Stimulated activated CD8-positive, alpha-beta memory T cell treated with anti-CD3 and anti-CD28 coated beads, Interleukin-4, amount 100 ng/mL, for 4 hours (primary cell): ENCODE data around the gene LRRC10B.

Source experiments
- DNase-seq, 2 donors: peaks; one replicate each; pipeline ENCODE4 v3.0.0-alpha.2; 2020; ENCODE audit warnings: low read depth in 2 of 2, low spot score in 1 of 2

The LRRC10B gene

DNA sequence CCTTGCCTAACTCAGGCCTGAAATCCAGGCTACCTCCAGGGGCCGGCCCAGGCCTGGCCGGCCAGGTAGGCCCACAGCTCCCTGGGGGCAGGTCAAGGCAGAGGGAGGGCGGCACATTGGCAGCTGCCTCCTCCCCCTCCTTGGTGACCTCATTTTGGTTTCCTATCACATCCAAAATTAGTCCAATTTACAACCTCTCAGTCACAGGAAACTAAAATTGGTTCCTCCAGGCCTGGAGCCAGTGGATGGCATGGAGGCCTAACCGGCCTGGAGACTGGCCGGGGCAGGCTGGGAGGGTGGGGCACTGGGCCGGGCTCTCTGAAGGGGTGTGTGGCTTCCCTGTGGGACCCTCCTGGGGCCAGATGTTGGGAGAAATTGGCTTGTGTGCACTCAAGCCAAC is 35.9 kb downstream of the LRRC10B start:
- DNase-seq = no peak

- no peak for DNase-seq
Measured at GRCh38 chr11:61545341-61545740, 36.8 kb downstream of the LRRC10B start.

GRCh38 chr11:61545921-61546320 is 37.4 kb downstream of the LRRC10B start:
- DNase-seq = no peak

DNA sequence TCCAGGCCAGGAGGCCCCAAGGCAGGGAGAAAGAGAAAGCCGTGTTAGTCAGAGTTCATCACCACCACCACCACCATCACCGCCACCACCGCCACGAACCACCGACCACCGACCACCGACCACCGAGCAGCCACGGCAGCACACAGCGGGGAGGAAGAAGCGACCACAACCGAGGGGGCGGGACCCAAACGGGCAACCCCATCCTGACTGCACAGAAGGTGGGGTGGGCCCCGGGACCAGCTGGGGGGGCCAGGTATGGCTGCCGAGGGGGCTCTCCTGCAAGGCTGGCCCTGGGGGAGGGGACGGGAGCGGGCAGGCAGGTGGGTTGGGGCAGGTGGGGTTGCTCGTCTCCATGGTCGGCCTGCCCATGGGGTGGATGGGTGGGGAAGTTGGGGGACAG is 38.1 kb downstream of the LRRC10B start:
- DNase-seq = no peak

DNA sequence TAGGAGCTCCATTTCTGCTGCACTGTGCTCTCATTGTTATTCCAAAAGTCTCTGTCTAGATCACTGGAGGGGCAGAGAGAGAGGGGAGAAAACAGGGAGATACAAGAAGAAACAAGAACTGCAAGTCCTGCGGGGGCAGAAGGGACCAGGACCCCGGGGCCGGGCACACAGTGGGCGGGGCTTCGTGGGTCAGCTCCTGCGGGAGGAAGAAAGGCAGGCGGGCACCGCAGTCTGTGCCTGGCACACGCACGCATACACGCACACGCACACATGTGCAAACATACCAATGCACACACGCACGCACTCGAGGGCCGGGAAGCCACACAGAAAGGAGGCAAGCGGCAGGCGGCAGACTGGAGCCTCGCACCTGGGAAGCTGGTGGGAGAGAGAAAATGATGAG is 38.7 kb downstream of the LRRC10B start:
- no peak for DNase-seq

- DNase-seq = no peak
Measured at GRCh38 chr11:61549177-61549576, 40.6 kb downstream of the LRRC10B start.

- DNase-seq = no peak
Measured at GRCh38 chr11:61549662-61550568, 41.4 kb downstream of the LRRC10B start.

- DNase-seq = no peak
Measured at GRCh38 chr11:61550665-61551227, 42.2 kb downstream of the LRRC10B start.

DNA sequence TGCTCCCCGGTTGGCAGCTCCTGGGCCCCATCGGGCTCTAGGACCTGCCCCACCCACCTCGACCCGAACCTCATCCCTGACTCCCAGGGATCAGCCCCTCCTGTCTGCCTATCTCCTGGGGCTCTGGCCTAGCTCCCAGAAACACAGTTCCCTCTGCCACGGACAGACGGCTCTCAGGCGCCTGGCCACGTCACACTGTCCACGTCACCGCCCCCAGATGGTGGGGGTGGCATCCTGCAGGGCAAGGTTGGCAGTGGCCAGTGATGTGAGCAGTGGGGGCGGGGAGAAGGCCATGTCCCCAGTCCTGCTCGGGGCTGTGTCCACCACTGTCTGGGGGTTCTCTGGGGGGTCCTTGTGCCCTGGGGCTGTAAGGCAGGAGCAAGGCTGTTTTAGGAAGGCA is 43.1 kb downstream of the LRRC10B start:
- no peak for DNase-seq

DNA sequence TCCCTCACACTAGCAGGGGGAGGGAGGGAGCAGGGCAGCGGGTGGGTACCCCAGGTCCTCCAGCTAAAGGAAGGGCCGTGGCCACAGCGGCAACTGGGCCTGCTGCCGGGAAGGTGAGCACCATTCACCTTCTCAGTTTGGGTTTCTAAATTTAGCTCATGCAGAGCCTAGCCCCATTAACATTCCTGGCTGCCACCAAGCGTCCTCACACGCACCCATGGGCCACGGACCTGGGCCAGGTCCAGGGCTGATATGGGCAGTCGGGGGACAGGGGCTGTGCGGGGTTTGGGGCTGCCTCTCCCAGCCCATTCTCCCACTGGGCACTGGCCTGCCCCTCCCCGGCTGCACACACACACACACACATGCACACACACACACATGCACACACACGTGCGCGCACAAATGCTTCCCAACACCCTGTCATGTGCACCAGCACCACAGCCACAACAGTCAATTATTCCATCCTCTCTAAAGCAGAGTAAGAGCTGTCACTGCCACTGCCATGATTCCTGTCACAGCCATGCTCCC is 43.6 kb downstream of the LRRC10B start:
- DNase-seq = no peak

DNA sequence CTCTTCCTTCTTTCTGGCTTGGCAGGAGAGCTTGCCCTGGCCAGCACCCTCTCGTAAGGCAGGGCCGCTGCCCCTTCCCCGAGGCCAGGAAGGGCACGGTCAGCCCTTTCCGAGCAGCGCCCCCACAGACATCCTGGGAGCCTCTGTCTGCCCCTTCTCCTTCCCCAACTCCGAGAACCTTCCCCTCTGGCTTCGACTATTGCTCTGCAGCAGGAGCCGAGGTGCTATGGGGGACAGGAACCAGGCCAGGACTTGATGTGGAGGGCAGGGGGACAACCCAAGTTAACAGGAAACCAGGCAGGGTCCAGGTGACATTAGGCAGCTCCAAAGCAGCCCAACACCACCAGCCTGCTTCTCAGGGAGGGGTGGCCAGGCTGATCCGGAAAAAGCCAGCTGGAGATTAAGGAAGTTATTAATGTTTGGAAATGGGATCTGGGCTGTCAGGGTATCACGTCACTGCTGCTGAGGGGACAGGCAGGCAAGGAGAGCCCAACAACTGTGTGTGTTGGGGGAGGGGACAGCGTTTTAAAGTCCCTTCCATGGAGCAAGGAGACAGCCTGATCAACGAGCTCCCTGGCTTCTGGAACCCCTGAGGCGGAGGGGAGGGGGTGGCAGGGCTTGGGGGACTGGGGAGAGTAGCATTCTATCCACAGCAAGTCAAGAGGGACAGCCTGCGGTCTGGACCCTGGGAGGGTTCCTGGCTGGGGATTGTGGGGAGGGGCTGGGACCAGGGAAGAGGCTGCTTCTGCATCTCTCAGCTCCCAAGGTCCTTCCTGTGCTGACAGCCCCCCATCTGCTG is 45.0 kb downstream of the LRRC10B start:
- no peak for DNase-seq

GRCh38 chr11:61554172-61554988 is 45.8 kb downstream of the LRRC10B start:
- peak; percentile 19 to 42 for DNase-seq

DNA sequence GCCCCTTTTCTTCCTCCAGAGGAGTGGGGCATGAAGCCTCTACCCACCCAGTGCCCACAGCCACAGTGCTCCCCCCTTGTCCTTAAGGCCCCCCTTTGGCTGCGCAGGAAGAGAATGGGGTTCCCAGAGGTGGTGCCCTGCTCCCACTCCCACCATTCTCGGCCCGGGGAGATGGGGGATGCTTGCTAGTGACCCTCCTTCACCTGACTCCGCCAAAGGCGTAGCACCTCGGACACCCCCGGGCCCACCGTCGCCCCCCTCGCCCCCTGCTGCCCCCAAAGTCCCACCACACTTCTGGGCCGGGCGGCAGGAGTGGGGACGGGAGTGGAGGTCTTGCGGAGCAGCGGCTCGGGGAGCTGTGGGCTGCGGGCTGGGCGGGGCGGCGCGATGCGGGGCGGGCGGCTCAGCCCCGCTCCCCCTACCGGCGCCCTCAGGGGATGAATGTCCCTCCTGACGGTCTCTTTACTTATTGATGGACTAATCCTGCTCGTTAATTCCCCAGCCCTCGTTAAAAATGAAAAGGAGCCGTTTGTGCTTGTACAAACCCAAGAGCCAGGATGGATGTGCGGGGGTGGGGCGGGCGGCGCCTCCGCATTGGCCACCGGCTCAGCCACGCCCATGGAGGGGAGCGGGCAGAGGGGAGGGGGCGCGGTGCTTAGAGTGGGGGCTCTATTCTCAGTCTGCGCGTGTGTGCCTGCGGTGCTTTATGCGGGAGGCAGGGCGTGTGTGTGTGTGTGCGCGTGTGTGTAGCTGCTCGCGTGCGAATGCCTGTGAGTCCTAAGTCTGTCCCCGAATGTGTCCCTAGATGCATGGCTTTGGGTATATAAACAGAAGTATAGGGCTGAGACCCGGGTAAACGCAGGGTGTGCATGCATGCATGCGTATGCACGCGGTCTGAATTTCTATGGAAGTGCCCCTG is 46.8 kb downstream of the LRRC10B start:
- DNase-seq = no peak

DNA sequence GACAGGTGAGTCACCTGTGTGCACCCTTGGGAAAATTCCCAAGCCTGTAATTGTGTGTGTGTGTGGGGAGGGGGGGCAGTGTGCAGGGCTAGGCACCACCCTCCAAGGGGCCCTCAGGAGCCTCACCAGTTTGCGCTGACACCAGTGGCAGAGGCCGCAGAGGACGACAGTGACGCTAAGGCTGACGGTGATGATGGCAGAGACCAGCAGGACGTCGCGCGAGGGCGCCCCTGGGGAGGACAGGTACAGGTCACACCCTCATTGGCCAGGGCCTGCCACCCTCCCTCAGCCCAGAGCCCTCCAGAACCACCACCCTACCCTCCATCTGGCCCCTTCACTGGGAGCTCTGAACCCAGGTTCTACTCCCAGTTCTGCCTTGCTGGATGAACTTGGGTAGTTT is 47.4 kb downstream of the LRRC10B start:
- DNase-seq = no peak

GRCh38 chr11:61556621-61557020 is 48.1 kb downstream of the LRRC10B start:
- DNase-seq = no peak
